ENCODE data around the gene SLC6A1. TPM values are rescaled to one million over a fixed set of nuclear protein-coding genes. Genes with fewer than 3 reads are reported as not detected.
A peak's percentile ranks its signal among the peaks of the same experiment; 100 is the strongest.

Gene SLC6A1
- under 1 TPM; 0.05 to 0.21 TPM for total RNA-seq

DNA sequence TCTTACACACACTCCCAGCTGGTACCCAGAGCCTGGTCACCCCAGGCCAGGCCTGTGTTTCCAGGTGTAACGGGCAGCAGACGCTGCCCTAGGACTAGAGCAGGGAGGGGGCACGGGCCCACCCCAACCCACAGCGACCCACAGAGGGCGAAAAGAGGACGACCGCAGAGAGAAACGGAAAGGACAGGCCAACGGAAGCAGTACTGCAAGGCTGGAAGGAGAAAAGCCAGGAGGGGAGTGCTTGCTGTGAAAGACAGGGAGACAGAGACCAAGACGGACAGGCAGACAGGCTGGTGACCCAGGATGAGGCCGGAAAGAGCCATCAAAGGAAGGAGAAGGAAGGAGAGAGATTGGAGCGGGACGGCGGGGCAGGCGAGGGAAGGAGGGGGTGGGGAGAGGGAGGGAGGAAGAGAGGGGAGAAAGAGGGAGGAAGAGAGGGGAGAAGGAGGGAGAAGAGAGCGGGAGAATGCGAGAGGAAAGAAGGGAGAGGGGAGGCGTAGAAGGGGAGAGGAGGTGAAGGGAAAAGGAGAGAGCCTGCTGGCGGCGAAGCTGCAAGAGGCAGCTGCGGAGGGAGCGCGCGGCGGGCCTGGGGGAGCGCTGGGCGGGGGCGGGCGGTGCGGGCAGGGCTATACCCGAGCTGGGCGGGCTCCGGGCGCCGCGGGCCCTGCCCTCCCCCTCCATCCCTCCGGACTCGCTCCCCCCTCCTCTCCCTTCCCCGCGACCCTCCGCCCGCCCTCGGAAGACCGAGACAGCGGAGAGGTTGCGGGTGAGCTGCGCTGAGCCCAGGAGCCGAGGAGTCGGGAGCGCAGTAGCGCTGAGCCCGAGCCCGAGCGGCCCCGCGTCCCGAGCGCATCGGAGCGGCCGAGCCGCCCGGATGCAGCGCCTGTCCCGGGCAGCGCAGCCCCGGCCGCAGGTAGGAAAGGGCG, at the start of gene SLC6A1:
Gene SLC6A1 (plus strand): TSS at position 732 of the 926 bp plus-strand sequence. CDS start 24,464 bp downstream, outside the sequence.
- no peak for DNase-seq
- Histone ChIP-seq H3K36me3 (no peaks in the 10 kb centered on the region), H3K27me3 (peaks cover 24% of the 10 kb centered on the region), H3K4me3 (no peak within 1 kb of the TSS), H3K9ac (ENCODE audit: low read depth in 2 of 2, low read length in 2 of 2) (no peak within 1 kb of the TSS), H3K27ac (no peak within 1 kb of the TSS), H3K9me3 (no peaks in the 10 kb centered on the region), H3K4me1 (no peaks in the 10 kb centered on the region)
- TF ChIP-seq, protein P1, sequence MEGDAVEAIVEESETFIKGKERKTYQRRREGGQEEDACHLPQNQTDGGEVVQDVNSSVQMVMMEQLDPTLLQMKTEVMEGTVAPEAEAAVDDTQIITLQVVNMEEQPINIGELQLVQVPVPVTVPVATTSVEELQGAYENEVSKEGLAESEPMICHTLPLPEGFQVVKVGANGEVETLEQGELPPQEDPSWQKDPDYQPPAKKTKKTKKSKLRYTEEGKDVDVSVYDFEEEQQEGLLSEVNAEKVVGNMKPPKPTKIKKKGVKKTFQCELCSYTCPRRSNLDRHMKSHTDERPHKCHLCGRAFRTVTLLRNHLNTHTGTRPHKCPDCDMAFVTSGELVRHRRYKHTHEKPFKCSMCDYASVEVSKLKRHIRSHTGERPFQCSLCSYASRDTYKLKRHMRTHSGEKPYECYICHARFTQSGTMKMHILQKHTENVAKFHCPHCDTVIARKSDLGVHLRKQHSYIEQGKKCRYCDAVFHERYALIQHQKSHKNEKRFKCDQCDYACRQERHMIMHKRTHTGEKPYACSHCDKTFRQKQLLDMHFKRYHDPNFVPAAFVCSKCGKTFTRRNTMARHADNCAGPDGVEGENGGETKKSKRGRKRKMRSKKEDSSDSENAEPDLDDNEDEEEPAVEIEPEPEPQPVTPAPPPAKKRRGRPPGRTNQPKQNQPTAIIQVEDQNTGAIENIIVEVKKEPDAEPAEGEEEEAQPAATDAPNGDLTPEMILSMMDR (IDR thresholded peaks at IDR 0.05) = no peak
- intact Hi-C loops (cut with DNase I) = no loop called here

DNA sequence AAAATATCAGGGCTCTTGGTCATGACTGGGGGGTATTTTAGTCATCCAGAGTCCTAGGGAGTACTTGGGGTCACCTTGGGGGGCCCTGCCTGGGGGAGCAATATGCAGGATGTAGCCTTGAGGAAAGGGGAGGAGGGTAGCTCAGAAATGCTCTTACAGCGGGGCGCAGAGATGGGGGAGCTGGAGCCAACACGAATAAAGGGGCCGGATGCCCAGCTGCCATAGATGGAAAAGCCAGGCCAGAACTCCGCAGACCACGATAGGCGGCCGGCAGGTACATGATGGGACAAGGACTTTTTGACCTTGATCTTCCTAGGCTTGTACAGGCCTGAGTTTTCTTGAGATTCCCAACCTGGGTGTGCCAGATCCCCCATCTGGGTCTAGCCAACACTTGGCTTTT, 47.7 kb upstream of the SLC6A1 start:
- TF ChIP-seq, protein P1 (IDR thresholded peaks at IDR 0.05) = no peak
- Histone ChIP-seq H3K4me1 (no peaks in the 10 kb centered on the region), H3K36me3 (no peaks in the 10 kb centered on the region), H3K9ac (ENCODE audit: low read depth in 2 of 2, low read length in 2 of 2) (no peak overlapping the region), H3K27ac (no peak overlapping the region), H3K27me3 (no peaks in the 10 kb centered on the region), H3K9me3 (no peaks in the 10 kb centered on the region), H3K4me3 (no peak overlapping the region)
- intact Hi-C loops (cut with DNase I) = loop anchor here (2.0 kb wide), 1 partner anchor 114 kb away; no protein-coding TSS in a partner anchor
- no peak for DNase-seq

DNA sequence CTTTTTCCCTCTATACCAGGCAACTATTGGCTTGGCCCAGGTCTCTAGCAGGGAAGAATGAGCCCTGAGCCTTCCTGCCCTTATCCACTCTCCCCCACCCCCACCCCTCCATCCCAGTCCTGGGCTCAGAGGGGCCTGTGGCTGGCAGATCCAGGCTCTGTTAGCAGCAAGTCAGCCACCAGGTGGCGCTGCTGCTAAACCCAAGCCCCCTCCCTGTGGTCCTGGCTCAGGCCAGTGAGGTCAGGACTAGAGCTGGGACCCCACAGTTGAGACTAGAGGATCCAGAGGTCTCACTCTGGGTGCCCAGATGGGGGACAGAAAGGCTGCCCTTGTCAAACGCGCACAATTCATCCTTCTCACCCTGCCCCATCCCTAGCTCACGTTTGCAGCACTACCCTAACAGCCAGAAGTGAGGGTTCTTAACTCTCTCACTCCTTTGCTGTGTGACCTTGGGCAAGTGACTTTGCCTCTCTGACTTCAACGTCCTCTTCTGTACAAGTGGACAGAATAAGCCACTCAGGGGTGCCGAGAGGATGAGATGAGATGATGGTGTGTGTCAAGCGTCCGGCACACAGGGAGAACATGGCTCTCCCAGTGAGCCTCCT, 46.8 kb upstream of the SLC6A1 start:
- H3K27me3 ChIP-seq = no peaks in the 10 kb centered on the region
- H3K4me3 ChIP-seq = no peak overlapping the region
- no peaks in the 10 kb centered on the region for H3K36me3 ChIP-seq
- no peak overlapping the region for H3K27ac ChIP-seq
- H3K9ac ChIP-seq (ENCODE audit: low read depth in 2 of 2, low read length in 2 of 2) = no peak overlapping the region
- H3K4me1 ChIP-seq = no peaks in the 10 kb centered on the region
- no peaks in the 10 kb centered on the region for H3K9me3 ChIP-seq
- TF ChIP-seq, protein P1 (IDR thresholded peaks at IDR 0.05) = peak; percentile 81
- peak; percentile 40 for DNase-seq
- intact Hi-C loops (cut with DNase I) = loop anchor here (2.0 kb wide), 1 partner anchor 113 kb away; no protein-coding TSS in a partner anchor

DNA sequence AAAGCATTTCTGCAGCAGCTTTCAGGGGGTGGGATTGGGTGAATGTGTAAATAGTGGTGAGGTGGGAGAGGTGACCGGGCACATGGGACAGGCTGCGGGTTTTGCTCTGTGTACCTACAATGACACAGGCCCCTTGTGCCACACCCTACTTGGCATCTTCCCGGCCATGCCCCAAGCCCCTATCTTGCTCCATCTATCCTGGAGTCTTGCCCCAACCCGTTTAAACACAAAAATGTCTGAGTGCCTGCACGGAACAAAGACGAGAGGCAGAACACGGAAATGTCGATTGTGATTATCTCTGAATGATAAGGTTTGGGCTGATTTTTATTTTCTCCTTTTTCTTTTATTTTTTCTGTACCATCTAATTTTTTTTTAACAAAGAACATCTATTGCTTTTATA, 46.0 kb upstream of the SLC6A1 start:
- intact Hi-C loops (cut with DNase I) = no loop called here

DNA sequence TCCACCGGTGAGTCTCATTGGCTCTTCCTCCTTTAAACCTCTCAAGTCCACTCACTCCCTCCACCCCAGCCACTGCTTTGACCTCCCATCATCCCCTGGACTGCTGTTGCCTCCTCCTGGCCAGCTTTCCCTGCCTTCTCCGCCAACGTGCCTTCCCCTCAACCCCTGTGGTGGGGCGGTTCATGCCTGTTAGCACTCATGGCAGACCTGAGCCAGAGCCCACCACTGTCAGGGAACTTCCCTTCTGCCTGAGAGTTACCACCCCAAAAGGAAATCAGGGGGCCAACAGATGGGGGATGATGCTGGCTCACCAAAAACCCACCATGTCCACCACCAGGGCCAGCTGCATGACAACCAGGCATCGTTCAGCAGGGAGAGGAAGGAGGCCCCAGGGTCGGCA, 44.2 kb upstream of the SLC6A1 start:
- no peak overlapping the region for H3K27ac ChIP-seq
- no peak overlapping the region for H3K4me3 ChIP-seq
- TF ChIP-seq, protein P1 (IDR thresholded peaks at IDR 0.05) = no peak
- DNase-seq = no peak
- H3K9ac ChIP-seq (ENCODE audit: low read depth in 2 of 2, low read length in 2 of 2) = no peak overlapping the region
- H3K4me1 ChIP-seq = no peaks in the 10 kb centered on the region
- no peaks in the 10 kb centered on the region for H3K9me3 ChIP-seq
- intact Hi-C loops (cut with DNase I) = no loop called here
- no peaks in the 10 kb centered on the region for H3K36me3 ChIP-seq
- no peaks in the 10 kb centered on the region for H3K27me3 ChIP-seq

More for the DNA sequence above, 46.0 kb upstream of the SLC6A1 start:
- no peaks in the 10 kb centered on the region for H3K9me3 ChIP-seq
- H3K9ac ChIP-seq (ENCODE audit: low read depth in 2 of 2, low read length in 2 of 2) = no peak overlapping the region
- no peak for DNase-seq
- H3K4me1 ChIP-seq = no peaks in the 10 kb centered on the region
- no peak overlapping the region for H3K4me3 ChIP-seq
- H3K36me3 ChIP-seq = no peaks in the 10 kb centered on the region
- TF ChIP-seq, protein P1 (IDR thresholded peaks at IDR 0.05) = no peak
- no peaks in the 10 kb centered on the region for H3K27me3 ChIP-seq
- no peak overlapping the region for H3K27ac ChIP-seq
